Measurements from ENCODE around the gene SEMA7A.
A peak's percentile ranks its signal among the peaks of the same experiment; 100 is the strongest.

Gene SEMA7A

DNA sequence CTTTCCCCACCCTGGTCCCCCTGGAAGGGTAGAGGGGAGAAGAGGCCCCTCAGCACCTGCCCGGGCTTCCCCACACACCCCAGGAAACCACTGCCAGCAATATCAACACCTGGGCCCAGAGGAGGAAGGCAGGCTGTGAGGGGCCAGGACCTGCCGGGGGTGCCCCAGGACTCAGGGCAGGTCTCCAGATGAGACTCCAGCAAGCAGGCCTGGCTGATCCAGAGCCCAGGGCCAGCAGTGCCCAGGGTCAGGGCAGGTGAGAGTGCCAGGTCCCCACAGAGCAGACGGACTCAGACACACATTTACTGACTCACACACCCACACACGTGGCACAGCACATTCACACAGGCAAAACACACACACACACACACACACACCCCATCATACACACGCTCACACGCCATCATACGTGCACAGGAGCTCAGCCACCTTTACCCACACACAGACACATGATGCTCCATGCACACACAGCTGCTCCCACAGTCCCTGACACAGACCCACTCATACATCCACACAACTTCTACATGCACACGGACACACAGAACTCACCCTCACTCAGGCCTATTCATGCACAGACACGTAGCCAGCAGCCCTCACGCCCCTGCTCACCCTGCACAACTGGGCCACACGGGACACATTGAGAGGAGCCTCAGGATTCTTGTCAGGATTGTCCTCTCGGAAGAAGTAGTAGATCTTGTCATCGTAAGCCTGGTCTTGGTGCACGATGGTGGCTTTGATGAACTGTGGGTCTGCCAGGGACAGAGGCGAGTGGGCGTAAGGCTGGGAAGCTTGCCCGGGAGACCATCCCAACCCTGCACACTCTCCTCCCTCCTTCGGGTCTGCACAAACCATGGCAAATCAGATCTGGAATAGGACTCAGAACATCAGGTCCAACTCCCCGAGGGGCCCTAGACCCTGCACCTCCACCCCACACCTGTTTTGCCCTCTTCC lies 17.5 kb downstream of the SEMA7A start:
- DNase-seq = no peak

- no peak for DNase-seq
These were observed 19.0 kb downstream of the SEMA7A start for GRCh38 chr15:74414603-74415338.

- DNase-seq = no peak
These were observed 19.6 kb downstream of the SEMA7A start for GRCh38 chr15:74414081-74414580.

- no peak for DNase-seq
These were observed 20.2 kb downstream of the SEMA7A start for GRCh38 chr15:74413350-74414080.

GRCh38 chr15:74412159-74412558 lies 21.6 kb downstream of the SEMA7A start:
- no peak for DNase-seq

DNA sequence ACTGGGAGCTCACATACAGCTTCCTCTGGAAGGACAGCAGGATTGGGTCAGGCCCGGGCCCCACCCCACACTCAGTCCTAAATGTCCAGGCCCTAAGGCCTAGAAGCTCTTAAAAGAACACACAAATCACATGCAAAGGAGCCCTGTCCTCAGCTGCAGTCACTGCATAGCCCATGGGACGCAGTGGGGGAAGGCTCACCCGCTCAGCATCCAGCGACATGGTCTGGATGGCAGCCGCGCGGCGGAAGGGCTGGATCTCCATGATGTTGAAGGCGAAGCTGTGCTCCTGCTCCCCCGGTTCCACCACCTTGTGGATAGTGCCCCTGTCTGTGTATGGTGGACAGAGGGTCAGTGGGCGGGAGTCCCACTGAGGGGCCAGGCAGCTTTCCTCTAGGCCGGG lies 22.1 kb downstream of the SEMA7A start:
- DNase-seq = no peak

DNA sequence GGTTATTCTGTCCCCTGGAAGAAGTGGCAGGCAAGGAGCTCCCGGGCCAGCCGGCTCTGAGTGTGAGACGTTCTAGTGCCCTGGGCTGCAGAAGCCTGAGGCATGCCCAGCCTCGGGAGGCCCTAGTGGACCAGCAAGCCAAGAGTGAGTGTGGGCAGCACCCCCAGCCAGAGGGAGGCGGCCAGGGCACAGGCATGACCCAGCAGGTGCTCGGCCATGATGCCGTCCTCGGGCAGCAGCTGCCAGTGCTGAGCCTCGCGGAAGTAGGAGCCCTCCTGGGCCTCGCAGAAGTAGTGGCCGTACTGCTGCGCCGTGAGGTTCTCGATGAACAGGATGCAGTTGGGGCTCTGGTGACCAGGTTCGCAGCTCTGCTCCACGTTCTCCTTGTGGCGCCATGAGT lies 23.3 kb downstream of the SEMA7A start:
- no peak for DNase-seq

DNA sequence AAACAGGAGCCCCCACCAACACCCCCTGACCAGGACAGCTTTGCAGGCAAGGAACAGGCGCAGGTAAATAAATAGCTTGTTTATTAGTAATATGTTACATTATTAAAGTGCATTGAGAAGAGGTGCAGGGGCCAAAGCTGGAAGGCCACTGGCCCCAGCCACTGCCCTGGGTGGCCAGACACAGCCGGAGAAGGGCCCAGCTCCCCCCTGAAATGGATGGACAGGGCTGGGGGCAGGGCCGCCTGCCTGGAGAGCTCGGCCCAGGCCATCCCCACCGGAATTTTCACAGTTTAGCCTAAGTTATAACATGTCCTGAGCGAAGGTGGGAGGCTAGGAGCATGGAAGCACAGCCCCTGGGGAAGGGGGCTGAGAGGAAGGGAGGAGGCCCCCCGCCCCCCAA lies 24.5 kb downstream of the SEMA7A start:
- no peak for DNase-seq

DNA sequence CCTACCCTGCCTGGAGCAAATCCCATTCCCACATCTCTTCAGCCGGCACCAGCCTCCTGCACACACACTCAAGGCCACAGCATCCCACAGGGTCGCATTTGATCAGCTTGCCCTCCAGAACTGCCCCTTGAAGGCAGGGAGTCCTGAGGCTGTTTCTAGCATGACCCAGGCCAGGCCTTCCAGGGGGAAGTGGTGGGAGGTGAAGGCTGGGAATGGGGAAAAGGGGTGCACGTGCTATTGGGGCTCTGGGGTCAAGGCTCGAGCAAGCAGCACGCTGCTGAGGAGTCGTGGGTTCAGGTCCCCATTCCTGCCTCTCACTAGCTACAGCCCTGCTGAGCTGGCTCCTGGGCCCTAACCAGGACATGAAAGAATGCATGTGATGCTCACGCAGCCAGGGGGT lies 24.9 kb downstream of the SEMA7A start:
- no peak for DNase-seq

GRCh38 chr15:74408385-74408784 lies 25.4 kb downstream of the SEMA7A start:
- DNase-seq = no peak

GRCh38 chr15:74406992-74407705 lies 26.6 kb downstream of the SEMA7A start:
- DNase-seq = no peak

GRCh38 chr15:74406517-74406916 lies 27.2 kb downstream of the SEMA7A start:
- DNase-seq = no peak

DNA sequence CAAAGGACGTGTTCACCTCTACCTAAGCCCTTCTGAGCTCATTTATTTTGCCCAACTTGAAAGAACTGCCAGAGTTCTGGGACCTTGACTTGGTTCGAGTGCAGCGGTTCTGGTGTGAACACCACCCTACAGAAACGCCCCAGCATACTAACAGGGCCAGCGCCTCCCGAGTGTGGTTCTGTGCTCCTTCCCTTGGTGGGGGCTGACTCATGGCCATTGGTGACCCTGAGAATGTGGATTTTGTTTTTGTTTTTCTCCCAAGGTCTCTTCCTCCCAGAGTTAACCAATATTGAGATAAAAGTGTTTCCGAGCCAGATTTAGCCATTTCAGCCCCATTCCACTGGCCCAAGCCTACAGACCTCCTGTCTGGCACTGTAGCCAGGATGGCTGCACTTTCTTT lies 27.9 kb downstream of the SEMA7A start:
- no peak for DNase-seq

DNA sequence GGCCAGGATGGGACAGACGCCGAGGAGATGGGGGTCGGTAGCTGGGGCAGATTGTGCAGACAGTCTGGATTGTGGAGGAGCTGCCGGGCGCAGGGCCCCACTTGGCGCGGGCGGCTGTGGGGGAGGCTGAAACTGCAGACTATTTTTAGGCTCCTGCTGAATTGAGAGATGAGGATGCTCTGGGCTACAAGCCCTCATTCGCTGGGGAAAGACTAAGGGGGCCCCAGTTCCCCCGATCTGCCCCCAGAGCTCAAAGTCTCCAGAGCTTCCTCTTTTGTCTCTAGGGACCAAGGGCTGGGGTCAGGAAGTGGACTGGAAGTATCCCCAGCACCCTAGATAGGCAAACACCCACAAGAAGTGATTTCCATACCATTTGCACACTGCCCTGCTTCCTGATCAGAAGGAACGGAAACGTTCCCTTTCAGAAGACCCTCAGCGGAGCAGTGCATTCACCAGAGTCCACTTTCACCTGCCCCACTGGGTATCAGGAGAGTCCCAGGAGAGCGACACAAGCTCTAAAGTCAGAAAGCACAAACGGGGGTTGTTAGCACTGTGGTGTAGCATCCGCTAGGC lies 29.7 kb downstream of the SEMA7A start:
- DNase-seq = no peak

DNA sequence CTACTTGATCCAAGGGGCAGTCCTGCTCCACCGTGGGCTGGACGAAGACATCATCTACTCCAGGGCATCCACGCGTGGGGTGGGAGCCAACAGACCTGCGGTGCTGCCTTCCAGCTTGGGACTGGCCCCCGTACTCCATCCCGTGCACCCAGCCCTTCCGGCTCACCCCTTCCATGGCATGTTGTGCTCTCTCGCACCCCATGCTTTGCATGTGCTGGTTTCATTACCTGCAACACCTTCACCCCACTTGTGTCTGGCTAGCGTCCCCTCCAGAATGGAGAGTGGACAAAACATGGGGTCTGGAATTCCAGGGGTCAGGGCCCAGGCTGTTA lies 30.2 kb downstream of the SEMA7A start:
- no peak for DNase-seq

DNA sequence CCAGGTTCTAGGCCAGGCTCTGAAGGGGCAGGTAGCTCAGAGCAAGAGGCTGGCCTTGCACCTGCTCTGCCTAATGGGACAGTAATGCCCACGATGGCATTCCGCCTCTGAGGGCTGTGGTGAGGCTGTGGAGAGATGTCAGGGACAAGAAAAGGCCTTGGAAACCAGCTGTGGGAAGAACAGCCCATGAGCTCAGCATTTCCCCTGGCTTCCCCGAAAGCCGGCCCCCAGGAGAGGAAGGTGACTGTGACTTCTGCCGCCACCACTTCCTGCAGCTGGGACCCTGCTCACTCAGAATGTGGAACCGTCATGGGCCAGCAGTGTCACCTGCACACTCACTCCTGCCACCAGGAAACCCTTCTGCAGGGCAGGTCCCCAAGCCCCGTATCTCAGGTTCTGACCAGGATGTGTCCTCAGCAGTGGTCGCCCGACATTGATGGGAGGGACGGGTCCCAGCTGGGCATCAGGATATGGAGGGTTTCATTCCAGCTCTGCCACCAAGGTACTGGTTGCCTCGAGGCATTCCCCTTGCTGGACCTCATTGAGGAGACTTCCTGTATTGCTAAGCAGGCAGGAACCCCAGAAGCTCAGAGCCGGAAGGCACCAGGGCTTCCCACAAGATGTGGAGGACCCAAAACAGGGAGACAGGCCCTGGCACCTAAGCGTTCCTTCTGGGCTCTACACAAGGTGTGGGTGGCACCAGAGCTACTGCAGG lies 30.7 kb downstream of the SEMA7A start:
- peak; percentile 93 for DNase-seq

DNA sequence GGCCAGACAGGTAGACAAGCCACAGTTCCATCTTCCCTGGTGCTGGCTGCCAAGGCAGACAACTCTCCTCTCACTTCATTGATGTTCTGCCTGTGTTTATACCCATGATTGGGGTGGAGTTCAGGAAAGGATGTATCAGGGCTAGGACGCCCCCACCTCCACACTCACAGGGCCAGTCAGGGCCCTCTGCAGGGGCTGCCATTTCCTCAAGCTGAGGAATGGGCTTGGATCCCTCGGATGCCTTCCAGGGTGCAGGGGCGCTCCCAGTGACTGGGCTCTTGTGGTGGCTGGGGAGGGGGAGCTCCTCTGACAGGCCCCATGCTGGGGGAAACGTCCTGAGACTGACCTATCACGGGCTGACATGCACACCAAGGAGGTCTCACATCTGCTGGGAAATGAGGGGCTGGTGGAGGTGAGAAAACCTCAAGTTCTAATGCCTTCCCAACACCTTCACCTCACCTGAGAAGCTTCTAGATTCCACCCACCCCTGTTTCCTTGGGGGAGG lies 31.4 kb downstream of the SEMA7A start:
- no peak for DNase-seq

DNA sequence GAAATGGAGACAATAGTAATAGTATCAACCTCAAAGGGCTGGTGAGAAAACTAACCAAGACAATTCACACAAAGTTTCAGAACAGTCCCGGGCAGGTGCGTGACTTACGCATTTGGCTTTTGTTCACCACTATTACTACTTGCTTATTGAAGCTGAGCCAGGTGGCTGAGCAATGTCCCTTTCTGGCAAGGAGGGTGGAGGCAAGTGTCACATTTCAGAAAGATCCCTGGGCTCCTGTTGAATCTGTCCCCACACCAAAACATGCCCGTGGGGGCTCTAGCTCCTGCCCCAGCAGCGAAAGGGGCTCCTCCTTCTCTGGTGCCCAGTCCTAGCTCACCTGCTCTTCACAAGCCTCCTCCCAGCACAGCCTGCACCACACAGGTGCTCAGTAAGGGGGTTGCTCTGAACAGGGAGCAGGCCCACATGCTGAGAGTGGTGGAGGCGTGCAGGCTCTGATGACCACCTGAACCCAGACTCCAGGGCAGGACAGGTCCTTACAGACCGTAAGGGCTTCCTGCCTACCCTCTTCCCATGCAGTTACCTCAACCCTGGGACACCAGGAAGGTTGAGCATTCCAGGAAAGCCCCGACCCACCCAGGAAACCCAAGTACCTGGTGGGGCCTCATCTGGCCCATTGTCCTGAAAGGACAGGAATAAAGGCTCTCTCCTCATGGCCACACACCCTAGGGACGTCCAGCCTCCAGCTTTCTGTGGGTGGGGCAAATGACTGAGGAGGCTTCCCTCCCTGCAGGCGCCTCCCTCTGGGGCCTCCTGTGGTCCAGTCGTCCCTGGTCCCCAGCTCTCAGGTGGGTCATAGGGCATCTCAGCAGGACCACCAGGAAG lies 32.6 kb downstream of the SEMA7A start:
- peak; percentile 89 for DNase-seq

GRCh38 chr15:74400313-74400860 lies 33.4 kb downstream of the SEMA7A start:
- peak; percentile 38 for DNase-seq

Data from RPMI8226 (cell line).